ENCODE measurements around the gene CPS1.

The CPS1 gene

GRCh38 chr2:210722092-210722491 lies 165.7 kb downstream of the CPS1 start:
- WGBS (ENCODE audit: extremely low coverage, insufficient coverage, insufficient read length) = no CpG with 5 or more reads among the region's 3 CpGs
- Histone ChIP-seq H3K27ac (ENCODE audit: low read depth, low read length) (no peak overlapping the region), H2BK5ac (ENCODE audit: low read depth, low read length, poor library complexity) (no peak overlapping the region), H3K79me2 (ENCODE audit: control insufficient read depth, insufficient read depth, low read length, poor library complexity) (no peaks in the 10 kb centered on the region), H4K8ac (ENCODE audit: low read depth, low read length) (no peak overlapping the region), H3K14ac (ENCODE audit: low read length) (no peak overlapping the region), H2AK5ac (ENCODE audit: low read length) (no peak overlapping the region), H3K18ac (ENCODE audit: low read length) (no peak overlapping the region), H3K27me3 (ENCODE audit: insufficient read depth, low read length) (no peaks in the 10 kb centered on the region), H3K79me1 (ENCODE audit: low read length) (no peaks in the 10 kb centered on the region), H2BK120ac (ENCODE audit: insufficient read depth, low read length, poor library complexity) (no peak overlapping the region), H3K4me3 (ENCODE audit: low read depth, low read length) (no peak overlapping the region), H3K4me1 (ENCODE audit: control insufficient read depth in 1 of 2, insufficient read depth in 2 of 2, low read length in 2 of 2) (no peaks in the 10 kb centered on the region), H3K4ac (ENCODE audit: low read depth, low read length) (no peak overlapping the region), H4K91ac (ENCODE audit: low read depth, low read length) (no peak overlapping the region), H2BK12ac (ENCODE audit: low read length) (no peak overlapping the region), H3K4me2 (ENCODE audit: low read length) (no peak overlapping the region), H4K12ac (ENCODE audit: low read depth, low read length) (no peak overlapping the region), H3K36me3 (ENCODE audit: control insufficient read depth in 1 of 2, insufficient read depth in 2 of 2, low read length in 2 of 2) (no peaks in the 10 kb centered on the region), H2AFZ (ENCODE audit: insufficient read depth, low read length, poor library complexity) (no peak overlapping the region), H3K9ac (ENCODE audit: low read length) (no peak overlapping the region), H3K23ac (ENCODE audit: low read length) (no peak overlapping the region), H3K9me3 (ENCODE audit: insufficient read depth, low read depth, low read length) (no peaks in the 10 kb centered on the region)
- no peak for DNase-seq

DNA sequence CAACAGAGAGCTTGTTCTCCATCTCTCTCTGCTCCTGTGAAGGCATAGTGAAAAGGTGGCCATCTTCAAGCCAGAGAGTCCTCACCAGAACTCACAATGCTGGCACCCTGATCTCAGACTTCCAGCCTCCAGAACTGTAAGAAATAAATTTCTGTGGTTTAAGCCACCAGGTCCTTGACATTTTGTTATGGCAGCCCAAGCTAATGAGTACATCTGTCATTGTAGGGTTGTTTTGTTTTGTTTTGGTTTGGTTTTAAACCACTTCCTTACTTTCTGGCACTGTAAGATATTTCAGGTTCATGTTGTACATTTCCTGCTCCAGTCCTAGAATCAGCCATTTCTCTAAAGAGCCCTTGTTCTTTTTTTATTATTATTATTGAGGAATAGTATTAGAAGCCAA lies 171.2 kb downstream of the CPS1 start:
- Histone ChIP-seq H3K9ac (ENCODE audit: low read length) (no peak overlapping the region), H2BK12ac (ENCODE audit: low read length) (no peak overlapping the region), H3K27ac (ENCODE audit: low read depth, low read length) (no peak overlapping the region), H3K4me2 (ENCODE audit: low read length) (no peak overlapping the region), H3K9me3 (ENCODE audit: insufficient read depth, low read depth, low read length) (no peaks in the 10 kb centered on the region), H2BK120ac (ENCODE audit: insufficient read depth, low read length, poor library complexity) (no peak overlapping the region), H2AK5ac (ENCODE audit: low read length) (no peak overlapping the region), H4K12ac (ENCODE audit: low read depth, low read length) (no peak overlapping the region), H4K91ac (ENCODE audit: low read depth, low read length) (no peak overlapping the region), H4K8ac (ENCODE audit: low read depth, low read length) (no peak overlapping the region), H2BK5ac (ENCODE audit: low read depth, low read length, poor library complexity) (no peak overlapping the region), H3K4ac (ENCODE audit: low read depth, low read length) (no peak overlapping the region), H3K14ac (ENCODE audit: low read length) (no peak overlapping the region), H3K79me2 (ENCODE audit: control insufficient read depth, insufficient read depth, low read length, poor library complexity) (no peaks in the 10 kb centered on the region), H3K4me3 (ENCODE audit: low read depth, low read length) (no peak overlapping the region), H3K79me1 (ENCODE audit: low read length) (no peaks in the 10 kb centered on the region), H3K4me1 (ENCODE audit: control insufficient read depth in 1 of 2, insufficient read depth in 2 of 2, low read length in 2 of 2) (no peaks in the 10 kb centered on the region), H3K27me3 (ENCODE audit: insufficient read depth, low read length) (no peaks in the 10 kb centered on the region), H3K36me3 (ENCODE audit: control insufficient read depth in 1 of 2, insufficient read depth in 2 of 2, low read length in 2 of 2) (no peaks in the 10 kb centered on the region), H2AFZ (ENCODE audit: insufficient read depth, low read length, poor library complexity) (no peak overlapping the region), H3K18ac (ENCODE audit: low read length) (no peak overlapping the region), H3K23ac (ENCODE audit: low read length) (no peak overlapping the region)
- no peak for DNase-seq

Measured in trophoblast cell (in vitro differentiated cells and primary cell).